Ishikawa (cell line): Measurements from ENCODE around the gene ST3GAL3.

Source experiments
- CEBPB ChIP-seq: IDR thresholded peaks from 2 replicates; pipeline ENCODE4 v1.6.1; 2012
- CREB1 ChIP-seq: IDR thresholded peaks from 2 replicates; pipeline ENCODE4 v1.6.1; 2012; ENCODE audit warnings: low read depth
- EGR1 ChIP-seq: IDR thresholded peaks from 2 replicates; pipeline ENCODE4 v1.6.1; 2012
- EP300 ChIP-seq: IDR thresholded peaks from 2 replicates; pipeline ENCODE4 v1.6.1; 2012; ENCODE audit warnings: borderline replicate concordance
- YY1 ChIP-seq: IDR thresholded peaks from 2 replicates; pipeline ENCODE4 v1.6.1; 2012; ENCODE audit warnings: low read depth

- no peak for TF ChIP-seq CEBPB
- TF ChIP-seq CREB1 = no peak
- TF ChIP-seq EGR1 = no peak
- TF ChIP-seq YY1 = no peak
- no peak for TF ChIP-seq EP300
Observed at GRCh38 chr1:43952731-43953346, 245.5 kb downstream of the ST3GAL3 start.
